Activated CD8-positive, alpha-beta memory T cell treated with anti-CD3 and anti-CD28 coated beads, Interleukin-2, amount 50 U/mL, for 24 hours (primary cell): ENCODE measurements around the gene ESPN.
"Not testable (repeated sequence)": the region's sequence is repeated elsewhere in the genome, so short reads cannot be mapped to it uniquely, and the experiment has no call there.

ENCODE experiments used
- DNase-seq: peaks from one replicate; pipeline ENCODE4 v3.0.0-alpha.2; 2020; ENCODE audit errors: extremely low read depth

Gene ESPN, protein sequence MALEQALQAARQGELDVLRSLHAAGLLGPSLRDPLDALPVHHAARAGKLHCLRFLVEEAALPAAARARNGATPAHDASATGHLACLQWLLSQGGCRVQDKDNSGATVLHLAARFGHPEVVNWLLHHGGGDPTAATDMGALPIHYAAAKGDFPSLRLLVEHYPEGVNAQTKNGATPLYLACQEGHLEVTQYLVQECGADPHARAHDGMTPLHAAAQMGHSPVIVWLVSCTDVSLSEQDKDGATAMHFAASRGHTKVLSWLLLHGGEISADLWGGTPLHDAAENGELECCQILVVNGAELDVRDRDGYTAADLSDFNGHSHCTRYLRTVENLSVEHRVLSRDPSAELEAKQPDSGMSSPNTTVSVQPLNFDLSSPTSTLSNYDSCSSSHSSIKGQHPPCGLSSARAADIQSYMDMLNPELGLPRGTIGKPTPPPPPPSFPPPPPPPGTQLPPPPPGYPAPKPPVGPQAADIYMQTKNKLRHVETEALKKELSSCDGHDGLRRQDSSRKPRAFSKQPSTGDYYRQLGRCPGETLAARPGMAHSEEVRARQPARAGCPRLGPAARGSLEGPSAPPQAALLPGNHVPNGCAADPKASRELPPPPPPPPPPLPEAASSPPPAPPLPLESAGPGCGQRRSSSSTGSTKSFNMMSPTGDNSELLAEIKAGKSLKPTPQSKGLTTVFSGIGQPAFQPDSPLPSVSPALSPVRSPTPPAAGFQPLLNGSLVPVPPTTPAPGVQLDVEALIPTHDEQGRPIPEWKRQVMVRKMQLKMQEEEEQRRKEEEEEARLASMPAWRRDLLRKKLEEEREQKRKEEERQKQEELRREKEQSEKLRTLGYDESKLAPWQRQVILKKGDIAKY

GRCh38 chr1:6424619-6425593 lies at the start of gene ESPN:
Gene ESPN, plus strand, starts transcription at chr1:6424776. Its CDS starts 180 bp downstream, at chr1:6424956.
- no peak for DNase-seq

- no peak for DNase-seq
Observed at GRCh38 chr1:6378096-6378746, 46.4 kb upstream of the ESPN start.

GRCh38 chr1:6380037-6380436 lies 44.5 kb upstream of the ESPN start:
- DNase-seq, result no peak

DNA sequence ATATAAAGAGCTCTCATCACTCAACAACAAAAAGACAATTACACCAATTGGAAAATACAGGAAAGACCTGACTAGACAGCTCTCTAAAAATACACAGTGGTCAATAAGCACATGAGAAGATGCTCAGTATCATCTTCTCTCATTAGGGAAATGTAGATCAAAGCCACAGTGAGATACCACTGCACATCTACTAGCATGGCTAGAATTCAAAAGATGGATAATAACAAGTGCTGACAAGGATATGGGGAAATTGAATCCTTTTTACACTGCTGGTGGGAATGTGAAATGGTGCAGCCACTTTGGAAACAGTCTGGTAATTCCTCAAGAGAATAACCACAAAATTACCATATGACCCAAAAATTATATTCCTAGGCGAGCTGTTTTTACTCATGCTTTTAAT lies 40.4 kb upstream of the ESPN start:
- DNase-seq, result no peak

- DNase-seq, result no peak
Observed at GRCh38 chr1:6384962-6385361, 39.6 kb upstream of the ESPN start.

DNA sequence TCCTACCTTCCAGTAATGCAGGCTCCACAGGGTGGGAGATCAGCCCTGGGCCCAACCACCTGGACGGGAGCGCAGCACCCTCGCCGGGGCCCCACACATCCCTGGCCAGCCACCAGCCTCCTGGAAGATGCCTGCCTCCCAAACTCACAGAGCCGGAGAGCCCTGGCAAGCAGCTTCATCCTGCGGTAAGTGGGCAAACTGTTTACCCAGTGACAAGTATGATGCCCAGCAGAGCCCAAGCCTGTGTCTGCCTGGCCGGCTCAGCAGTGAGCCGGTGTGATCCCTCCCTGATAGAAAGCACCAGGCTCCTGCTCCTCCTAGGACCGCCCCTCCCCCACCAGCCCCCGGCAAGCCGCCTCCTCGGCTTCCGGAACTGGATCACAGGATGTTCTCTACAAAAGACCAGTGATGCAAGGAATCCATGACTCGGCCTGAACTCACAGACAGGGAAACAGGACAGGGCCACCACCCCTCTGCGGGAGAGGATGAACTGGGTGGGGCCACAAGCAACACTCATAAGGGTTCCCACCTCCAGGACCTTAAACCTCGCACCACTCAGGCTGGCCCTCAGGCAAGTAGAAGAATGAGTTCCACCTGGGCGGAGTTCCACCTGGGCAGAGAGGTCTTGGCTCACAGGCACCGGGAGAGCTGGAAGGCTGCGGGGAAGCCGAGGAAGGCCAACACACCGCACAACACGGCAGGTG lies 38.9 kb upstream of the ESPN start:
- no peak for DNase-seq

- no peak for DNase-seq
Observed at GRCh38 chr1:6386371-6386949, 38.1 kb upstream of the ESPN start.

GRCh38 chr1:6389971-6390370 lies 34.6 kb upstream of the ESPN start:
- no peak for DNase-seq

DNA sequence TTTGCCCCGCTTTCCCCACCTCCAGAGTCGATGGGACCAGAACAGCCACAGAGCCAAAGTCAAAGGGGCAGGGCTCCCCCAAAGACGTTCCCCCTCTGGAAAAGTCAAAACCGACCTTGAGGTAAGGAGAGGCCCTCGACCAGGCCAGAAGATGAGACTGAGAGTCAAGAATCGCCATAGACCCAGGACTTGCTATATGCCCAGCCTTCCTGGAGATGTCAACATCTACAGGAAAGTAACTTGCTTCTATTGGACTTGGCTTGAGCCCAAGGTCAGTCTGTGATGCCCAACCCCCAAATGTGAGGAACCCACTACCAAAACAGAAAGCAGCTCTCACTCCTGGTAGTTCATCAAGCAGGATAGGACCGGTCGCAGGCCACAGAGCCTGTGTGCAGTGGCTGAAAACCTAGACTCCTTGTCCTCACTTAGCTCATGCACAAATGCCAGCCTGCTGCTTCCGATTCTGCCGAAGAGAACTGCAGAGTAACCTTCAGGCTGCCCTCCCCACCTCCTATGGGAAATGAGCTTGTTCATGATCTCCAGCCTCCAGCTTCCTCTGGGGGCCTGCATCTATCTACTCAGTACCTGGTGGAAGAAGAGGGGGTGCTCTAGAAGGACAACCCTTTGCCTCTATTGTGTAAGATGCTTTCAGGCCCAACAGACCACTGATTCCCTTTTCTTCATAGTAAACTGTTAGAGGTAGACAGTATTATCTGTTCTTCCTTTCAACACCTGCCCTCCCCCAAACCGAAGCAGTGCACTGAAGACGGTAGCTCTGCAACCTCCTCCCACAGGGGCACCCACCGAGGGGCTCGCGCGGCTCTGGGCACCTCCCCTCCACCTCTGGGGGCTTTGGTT lies 32.4 kb upstream of the ESPN start:
- DNase-seq, result no peak

DNA sequence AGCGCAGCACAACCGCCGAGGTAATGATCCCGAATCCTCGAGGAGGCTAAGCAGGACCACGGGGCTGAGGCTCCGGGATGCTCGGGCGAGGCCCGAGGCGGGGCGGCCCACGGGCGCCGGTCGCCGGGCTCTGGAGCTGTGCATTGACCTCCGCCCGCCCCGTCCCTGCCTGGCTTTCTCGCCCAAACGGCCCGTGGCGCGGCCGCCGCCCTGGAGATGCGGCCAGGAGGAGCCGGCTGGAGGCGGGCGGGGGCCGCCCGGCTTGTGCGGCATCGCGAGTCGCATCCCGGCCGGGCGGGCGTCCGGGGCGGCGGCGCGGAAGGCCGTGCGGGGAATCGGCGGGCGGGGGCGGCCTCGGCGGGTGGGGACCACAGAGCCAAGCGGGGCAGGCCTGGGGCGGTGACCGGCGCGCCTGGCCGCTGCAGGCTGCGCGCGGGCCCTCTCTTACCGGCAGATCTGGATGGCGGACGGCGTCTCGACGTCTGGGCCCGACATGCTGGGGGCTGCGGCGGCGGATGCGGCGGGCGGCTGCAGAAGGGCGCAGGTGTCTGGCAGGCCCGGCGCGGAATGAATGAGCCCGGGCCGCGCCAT lies 31.7 kb upstream of the ESPN start:
- no peak for DNase-seq

DNA sequence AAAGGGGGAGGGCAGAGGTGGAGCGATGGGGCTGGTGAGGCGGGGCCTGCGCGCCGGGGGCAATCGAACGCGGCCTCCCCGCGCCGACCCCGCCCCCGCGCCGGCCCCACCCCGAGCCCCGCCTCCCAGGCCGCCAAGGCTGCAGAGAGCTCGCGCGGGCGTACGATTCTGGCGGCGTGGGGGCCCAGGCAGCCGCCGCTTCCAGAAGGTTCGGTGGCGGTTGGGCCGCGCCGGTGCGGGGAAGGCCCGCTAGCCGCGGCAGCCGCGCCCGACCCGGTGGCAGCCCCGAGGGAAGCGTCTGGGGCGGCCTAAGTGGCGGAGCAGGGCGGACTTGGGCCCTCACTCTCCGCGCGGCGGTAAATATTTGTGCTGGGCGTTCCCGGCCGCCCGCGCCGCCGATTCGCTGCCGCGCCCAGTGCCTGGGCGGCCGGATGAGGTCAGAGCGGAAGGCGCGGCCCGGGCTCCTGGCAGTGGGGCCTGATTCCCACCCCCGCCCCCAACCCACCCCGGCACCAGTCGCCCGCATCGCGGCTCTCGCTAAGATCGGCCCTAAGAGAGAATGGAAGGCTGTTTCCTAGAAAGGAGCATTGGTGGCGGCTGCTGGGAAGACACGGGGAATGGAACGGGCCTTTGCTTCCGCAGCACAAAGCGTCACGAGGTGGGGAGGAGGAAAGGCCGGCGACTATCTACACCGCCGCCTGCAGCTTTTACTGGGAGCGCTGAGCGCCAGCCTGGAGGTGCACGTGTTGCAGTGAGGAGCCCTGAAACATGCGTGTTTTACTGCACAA lies 31.0 kb upstream of the ESPN start, which contains the start of gene ACOT7:
Gene ACOT7 (minus strand): TSS at position 368 of the 788 bp plus-strand sequence. CDS start 368 bp downstream, outside the sequence.
- DNase-seq, result peak; percentile 69

- not testable (repeated sequence) for DNase-seq
Observed at GRCh38 chr1:6395130-6395529, 29.4 kb upstream of the ESPN start.

DNA sequence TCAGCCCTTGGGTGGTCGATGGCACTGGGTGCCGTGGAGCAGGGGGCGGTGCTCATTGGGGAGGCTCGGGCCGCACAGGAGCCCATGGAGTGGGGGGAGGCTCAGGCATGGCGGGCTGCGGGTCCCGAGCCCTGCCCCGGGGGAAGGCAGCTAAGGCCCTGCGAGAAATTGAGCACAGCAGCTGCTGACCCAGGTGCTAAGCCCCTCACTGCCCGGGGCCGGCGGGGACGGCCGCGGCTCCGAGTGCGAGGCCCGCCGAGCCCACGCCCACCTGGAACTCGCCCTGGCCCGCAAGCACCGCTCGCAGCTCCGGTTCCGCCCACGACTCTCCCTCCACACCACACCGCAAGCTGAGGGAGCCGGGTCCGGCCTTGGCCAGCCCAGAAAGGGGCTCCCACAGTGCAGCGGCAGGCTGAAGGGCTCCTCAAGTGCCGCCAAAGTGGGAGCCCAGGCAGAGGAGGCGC lies 28.8 kb upstream of the ESPN start:
- not testable (repeated sequence) for DNase-seq

DNA sequence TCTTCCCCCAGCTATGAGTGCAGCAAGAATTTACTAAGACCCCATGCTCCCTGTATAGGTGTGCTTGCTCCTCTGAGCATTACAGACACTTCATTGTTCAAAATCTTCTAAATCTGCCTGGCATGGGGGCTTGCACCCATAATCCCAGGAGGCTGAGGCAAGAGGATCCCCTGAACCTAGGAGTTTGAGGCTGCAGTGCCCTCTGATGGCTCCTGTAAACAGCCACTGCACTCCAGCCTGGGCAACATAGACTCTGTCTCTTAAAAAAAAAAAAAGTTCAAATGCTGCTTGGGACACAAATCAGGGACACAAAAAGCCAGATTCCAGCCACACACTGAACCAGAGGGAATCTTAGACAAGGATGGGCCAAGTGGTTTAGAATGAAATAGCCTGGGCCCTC lies 27.6 kb upstream of the ESPN start:
- no peak for DNase-seq

GRCh38 chr1:6397844-6398441 lies 26.6 kb upstream of the ESPN start:
- no peak for DNase-seq

DNA sequence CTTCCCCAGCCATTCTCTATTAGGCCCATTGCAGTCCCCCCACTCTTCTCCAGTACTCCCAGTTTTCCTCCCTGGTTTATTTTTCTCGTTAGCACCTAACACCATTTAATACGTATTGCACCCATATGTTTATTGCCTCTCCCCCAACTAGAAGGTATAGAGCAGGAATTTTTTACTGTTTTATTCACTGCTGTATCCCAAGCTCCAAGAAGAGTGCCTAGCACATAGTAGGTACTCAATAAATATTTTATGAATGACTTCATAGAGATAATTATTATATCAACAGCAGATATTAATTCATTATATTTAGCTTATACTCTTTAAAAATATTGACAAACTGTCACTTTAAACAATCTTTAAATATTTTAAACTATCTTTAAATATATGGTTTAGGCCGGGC lies 25.3 kb upstream of the ESPN start:
- DNase-seq, result no peak

- DNase-seq, result no peak
Observed at GRCh38 chr1:6401673-6402072, 22.9 kb upstream of the ESPN start.
